PC-9 (cell line): ENCODE results near the gene CCDC24. TPM values are rescaled to one million over a fixed set of nuclear protein-coding genes. Genes with fewer than 3 reads are reported as not detected.

ENCODE experiments used
- BruUV-seq: library from RNA; stranded (reverse); fragments of 400-500 nt; replicated peaks from 2 replicates; lab custom pipeline; 2021; lab: Mats Ljungman, UMichigan
- CTCF ChIA-PET: fragments of 300-600 bp; sonication (Branson Sonifier 250); formaldehyde crosslinking; loops from one replicate; lab custom pipeline; 2022; ENCODE audit warnings: antibody characterized with exemption; lab: Charles Lee
- POLR2A ChIA-PET: fragments of 300-600 bp; sonication (Branson Sonifier 250); formaldehyde crosslinking; loops from one replicate; lab custom pipeline; 2022; ENCODE audit warnings: antibody characterized with exemption; ENCODE audit not compliant: unreplicated experiment; lab: Charles Lee
- DNase-seq, 2 experiments: peaks; one replicate each; pipeline versions ENCODE4 v3.0.0 to v3.0.0-alpha.2; 2015 to 2022; ENCODE audit warnings: mixed read lengths in 1 of 2
- H2AFZ ChIP-seq: fragments of 200-600 bp; sonication (generic); 2 replicates; pipeline ENCODE4 v1.8.1; 2017; ENCODE audit warnings: antibody characterized with exemption
- H3F3A ChIP-seq: fragments of 200-600 bp; sonication (generic); 2 replicates; pipeline ENCODE4 v1.8.1; 2017; ENCODE audit warnings: antibody characterized with exemption, mild to moderate bottlenecking, low read depth; ENCODE audit not compliant: insufficient read depth
- H3K27ac ChIP-seq: fragments of 200-600 bp; sonication (generic); 2 replicates; pipeline ENCODE4 v1.6.1; 2016; ENCODE audit warnings: mixed run types
- H3K27me3 ChIP-seq: fragments of 200-600 bp; sonication (generic); 2 replicates; pipeline ENCODE4 v1.6.1; 2016; ENCODE audit warnings: low read depth, mixed run types; ENCODE audit not compliant: insufficient read depth
- H3K36me3 ChIP-seq: fragments of 200-600 bp; sonication (generic); 2 replicates; pipeline ENCODE4 v1.6.1; 2016; ENCODE audit warnings: low read depth, mixed run types
- H3K4me1 ChIP-seq: fragments of 200-600 bp; sonication (generic); replicated peaks from 2 replicates; pipeline ENCODE4 v1.6.1; 2016; ENCODE audit warnings: mixed run types; ENCODE audit not compliant: insufficient read depth
- H3K4me2 ChIP-seq: fragments of 200-600 bp; sonication (generic); 2 replicates; pipeline ENCODE4 v1.6.1; 2017; ENCODE audit warnings: mixed run types
- H3K4me3 ChIP-seq: fragments of 200-600 bp; sonication (generic); 2 replicates; pipeline ENCODE4 v1.6.1; 2016; ENCODE audit warnings: mixed run types
- H3K79me2 ChIP-seq: fragments of 200-600 bp; sonication (generic); 2 replicates; pipeline ENCODE4 v1.6.1; 2017; ENCODE audit warnings: low read depth, mixed run types
- H3K9me2 ChIP-seq: fragments of 200-600 bp; sonication (generic); 2 replicates; pipeline ENCODE4 v1.8.1; 2017; ENCODE audit warnings: mild to moderate bottlenecking; ENCODE audit not compliant: insufficient read depth
- H3K9me3 ChIP-seq: fragments of 200-600 bp; sonication (generic); 2 replicates; pipeline ENCODE4 v1.8.1; 2016; ENCODE audit warnings: low read depth; ENCODE audit not compliant: insufficient read depth
- H4K20me1 ChIP-seq: fragments of 200-600 bp; sonication (generic); 2 replicates; pipeline ENCODE4 v1.8.1; 2017; ENCODE audit not compliant: insufficient read depth
- EZH2 ChIP-seq: fragments of 200-600 bp; sonication (generic); IDR thresholded peaks from 2 replicates; pipeline ENCODE4 v1.8.0; 2017; ENCODE audit warnings: antibody characterized with exemption, low read depth
- intact Hi-C: fragments of 100-400 bp; cut with micrococcal nuclease; formaldehyde crosslinking; loops from one replicate; pipeline ENCODE4 v1.10.0; 2022; ENCODE audit not compliant: unreplicated experiment
- total RNA-seq: library from RNA; stranded (reverse); gene quantifications from 2 replicates; pipeline ENCODE4 v1.2.3, GENCODE V29; 2021
- TF ChIP-seq, protein P1 (sequence below): fragments of 200-600 bp; sonication (generic); conservative IDR thresholded peaks from 2 replicates; pipeline ENCODE4 v1.6.1; 2017; ENCODE audit warnings: mixed run types, antibody characterized with exemption, mild to moderate bottlenecking, moderate library complexity

CCDC24 gene
- total RNA-seq, 1 experiment from 2014 or later, result 47.9 TPM

DNA sequence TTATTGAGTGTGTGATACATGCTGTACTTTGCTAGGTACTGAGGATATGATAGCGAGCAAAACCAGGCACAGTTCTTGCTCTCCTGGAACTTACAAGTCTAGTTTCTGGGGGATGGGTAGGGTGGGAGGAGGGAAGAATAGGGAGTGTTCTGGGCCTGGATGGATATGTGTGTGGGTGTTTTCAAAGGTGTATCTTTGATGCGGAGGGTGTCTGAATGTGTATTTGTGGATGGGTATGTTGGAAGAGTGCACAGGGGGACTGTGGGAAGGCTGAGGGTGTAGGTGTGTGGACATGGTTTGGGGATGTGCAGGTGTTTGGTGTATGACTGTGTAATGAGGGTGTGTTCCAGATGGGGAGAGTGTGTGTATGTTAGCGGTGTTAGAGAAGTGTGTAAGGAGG lies 26.1 kb upstream of the CCDC24 start:
- H3K79me2 ChIP-seq, result peaks cover 3% of the 10 kb centered on the region
- no peak overlapping the region for H3K4me2 ChIP-seq
- BruUV-seq, result no TSS peak
- POLR2A ChIA-PET, result no interaction called here
- peaks cover 8% of the 10 kb centered on the region; the same call in 1 of the 2 replicates for H3F3A ChIP-seq
- DNase-seq, result no peak
- no peaks in the 10 kb centered on the region for H3K9me2 ChIP-seq
- H3K36me3 ChIP-seq, result no peaks in the 10 kb centered on the region
- CTCF ChIA-PET, result no interaction called here
- no peaks in the 10 kb centered on the region for H4K20me1 ChIP-seq
- intact Hi-C loops, result no loop called here
- H3K4me1 ChIP-seq, result no peaks in the 10 kb centered on the region
- no peak overlapping the region for H3K27ac ChIP-seq
- no peak overlapping the region for H3K4me3 ChIP-seq
- no peak for TF ChIP-seq EZH2
- no peaks in the 10 kb centered on the region for H3K27me3 ChIP-seq
- H3K9me3 ChIP-seq, result no peaks in the 10 kb centered on the region
- no peak overlapping the region for H2AFZ ChIP-seq

DNA sequence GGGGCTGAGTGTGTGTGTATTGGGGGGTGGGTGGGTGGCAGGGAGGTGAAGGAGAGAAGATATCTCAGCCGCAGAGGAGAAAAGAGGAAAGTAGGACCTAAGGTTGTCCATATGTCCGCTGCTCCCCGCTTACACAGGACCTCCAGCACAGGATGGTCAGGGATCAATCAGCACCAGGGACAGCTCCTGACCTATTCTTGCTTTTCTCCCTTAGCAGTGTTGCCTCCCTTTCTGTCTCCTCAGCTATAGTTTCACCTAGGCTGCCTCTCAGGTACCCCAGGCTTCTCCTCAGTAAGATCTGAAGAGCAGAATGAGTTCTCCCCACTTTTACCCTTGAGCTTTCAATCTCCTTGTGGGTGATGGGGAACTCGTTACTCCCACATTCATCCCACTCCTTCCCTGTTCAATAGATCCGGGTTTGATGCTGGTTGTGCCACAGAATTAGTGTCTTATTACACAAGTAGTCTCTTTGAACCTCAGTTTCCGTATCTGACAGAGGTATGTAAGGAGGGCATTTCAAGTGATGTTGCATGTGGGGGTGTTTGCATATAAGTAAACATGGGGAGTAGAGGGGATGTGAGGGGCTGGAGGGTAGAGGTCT lies 23.0 kb upstream of the CCDC24 start:
- H3K9me3 ChIP-seq, result no peaks in the 10 kb centered on the region
- H3K4me2 ChIP-seq, result no peak overlapping the region
- peaks cover 19% of the 10 kb centered on the region for H3K79me2 ChIP-seq
- intact Hi-C loops, result no loop called here
- H3F3A ChIP-seq, result peaks cover 20% of the 10 kb centered on the region
- H4K20me1 ChIP-seq, result no peaks in the 10 kb centered on the region
- POLR2A ChIA-PET, result no interaction called here
- TF ChIP-seq, protein P1, sequence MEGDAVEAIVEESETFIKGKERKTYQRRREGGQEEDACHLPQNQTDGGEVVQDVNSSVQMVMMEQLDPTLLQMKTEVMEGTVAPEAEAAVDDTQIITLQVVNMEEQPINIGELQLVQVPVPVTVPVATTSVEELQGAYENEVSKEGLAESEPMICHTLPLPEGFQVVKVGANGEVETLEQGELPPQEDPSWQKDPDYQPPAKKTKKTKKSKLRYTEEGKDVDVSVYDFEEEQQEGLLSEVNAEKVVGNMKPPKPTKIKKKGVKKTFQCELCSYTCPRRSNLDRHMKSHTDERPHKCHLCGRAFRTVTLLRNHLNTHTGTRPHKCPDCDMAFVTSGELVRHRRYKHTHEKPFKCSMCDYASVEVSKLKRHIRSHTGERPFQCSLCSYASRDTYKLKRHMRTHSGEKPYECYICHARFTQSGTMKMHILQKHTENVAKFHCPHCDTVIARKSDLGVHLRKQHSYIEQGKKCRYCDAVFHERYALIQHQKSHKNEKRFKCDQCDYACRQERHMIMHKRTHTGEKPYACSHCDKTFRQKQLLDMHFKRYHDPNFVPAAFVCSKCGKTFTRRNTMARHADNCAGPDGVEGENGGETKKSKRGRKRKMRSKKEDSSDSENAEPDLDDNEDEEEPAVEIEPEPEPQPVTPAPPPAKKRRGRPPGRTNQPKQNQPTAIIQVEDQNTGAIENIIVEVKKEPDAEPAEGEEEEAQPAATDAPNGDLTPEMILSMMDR, result no peak
- no peak for TF ChIP-seq EZH2
- H3K27me3 ChIP-seq, result no peaks in the 10 kb centered on the region
- no peak overlapping the region for H3K27ac ChIP-seq
- H3K36me3 ChIP-seq, result 0 out of 2 replicates have a peak, but pooled peaks cover 6% of the 10 kb centered on the region
- H3K4me1 ChIP-seq, result peaks cover 8% of the 10 kb centered on the region
- no peak overlapping the region for H3K4me3 ChIP-seq
- DNase-seq, result peak in 1 of 2 experiments; percentile 29
- CTCF ChIA-PET, result interaction anchor here (0.6 kb wide), 1 partner anchor 312 kb away, joined by 3 read pairs; no protein-coding TSS in a partner anchor
- H2AFZ ChIP-seq, result no peak overlapping the region
- H3K9me2 ChIP-seq, result no peaks in the 10 kb centered on the region
- BruUV-seq, result no TSS peak

DNA sequence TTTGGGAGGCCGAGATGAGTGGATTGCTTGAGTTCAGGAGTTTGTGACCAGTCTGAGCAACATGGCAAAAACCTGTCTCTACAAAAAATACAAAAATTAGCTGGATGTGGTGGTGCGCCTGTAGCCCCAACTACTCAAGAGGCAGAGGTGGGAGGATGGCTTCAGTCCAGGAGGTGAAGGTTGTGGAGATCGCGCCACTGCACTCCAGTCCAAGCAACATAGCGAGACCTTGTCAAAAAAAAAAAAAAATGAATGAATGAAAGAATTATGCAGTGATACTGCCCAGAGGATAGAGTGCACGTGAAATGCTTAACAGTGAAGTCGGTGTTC lies 22.0 kb upstream of the CCDC24 start:
- no peak for TF ChIP-seq EZH2
- peak overlapping the region; percentile 65; the same call in 1 of the 2 replicates for H2AFZ ChIP-seq
- DNase-seq, result no peak
- H3K36me3 ChIP-seq, result 0 out of 2 replicates have a peak, but pooled peaks cover 6% of the 10 kb centered on the region
- peaks cover 15% of the 10 kb centered on the region for H3K4me1 ChIP-seq
- peak overlapping the region; percentile 96 for H3K4me2 ChIP-seq
- intact Hi-C loops, result loop anchor here (1.0 kb wide), 1 partner anchor 23 kb away; the partner anchor contains the start of gene IPO13
- no TSS peak for BruUV-seq
- H3F3A ChIP-seq, result peaks cover 30% of the 10 kb centered on the region
- ChIA-PET CTCF (interaction anchor here (1.3 kb wide), 1 partner anchor 36 kb away, joined by 4 read pairs; no protein-coding TSS in a partner anchor), POLR2A (interaction anchor here (0.7 kb wide), 2 partner anchors 23 to 388 kb away, joined by 3 to 4 read pairs; partner anchors contain the start of gene IPO13)
- H3K27me3 ChIP-seq, result no peaks in the 10 kb centered on the region
- no peaks in the 10 kb centered on the region for H3K9me2 ChIP-seq
- peak overlapping the region; percentile 100; the same call in 1 of the 2 replicates for H3K4me3 ChIP-seq
- peaks cover 19% of the 10 kb centered on the region for H3K79me2 ChIP-seq
- H4K20me1 ChIP-seq, result no peaks in the 10 kb centered on the region
- H3K9me3 ChIP-seq, result no peaks in the 10 kb centered on the region
- no peak overlapping the region for H3K27ac ChIP-seq

DNA sequence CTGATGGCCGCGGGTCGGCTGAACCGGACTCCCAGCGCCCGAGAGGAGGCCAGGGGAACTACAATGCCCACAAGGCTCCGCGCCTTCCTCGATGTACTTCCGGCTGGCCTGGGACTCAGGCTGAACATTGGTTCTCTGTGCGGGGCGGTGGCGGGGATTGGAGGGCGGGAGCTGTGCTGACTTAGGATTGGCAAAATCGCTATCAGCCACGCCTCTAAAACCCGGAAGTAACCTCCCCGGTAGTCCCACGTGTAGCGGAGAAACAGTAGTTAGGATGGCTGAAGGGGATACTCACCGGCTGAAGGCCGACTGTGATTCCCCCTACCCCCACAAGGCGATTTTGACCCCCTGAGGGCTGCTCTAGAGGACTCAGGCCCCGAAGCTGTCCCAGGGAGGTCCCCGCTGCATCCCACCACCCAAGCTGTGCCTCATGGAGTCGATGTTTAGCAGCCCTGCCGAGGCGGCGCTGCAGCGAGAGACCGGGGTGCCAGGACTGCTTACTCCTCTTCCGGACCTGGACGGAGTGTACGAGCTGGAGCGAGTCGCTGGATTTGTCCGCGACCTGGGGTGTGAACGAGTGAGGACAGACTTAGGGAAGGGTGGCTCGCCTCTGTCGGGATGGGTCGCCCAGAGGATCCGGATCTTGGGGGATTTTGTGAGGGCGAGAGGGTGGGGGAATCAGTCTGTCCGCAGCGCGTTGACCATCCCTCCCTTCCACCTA lies 21.5 kb upstream of the CCDC24 start, which contains the start of gene DPH2:
DPH2 (plus strand) TSS at position 265 of the 721 bp plus-strand sequence; CDS start at position 431, 166 bp downstream.
- peaks cover 31% of the 10 kb centered on the region for H3F3A ChIP-seq
- H3K9me2 ChIP-seq, result no peaks in the 10 kb centered on the region
- H3K9me3 ChIP-seq, result no peaks in the 10 kb centered on the region
- no peaks in the 10 kb centered on the region for H3K27me3 ChIP-seq
- H3K4me1 ChIP-seq, result peaks cover 15% of the 10 kb centered on the region
- peak within 1 kb of the TSS; percentile 96 for H3K4me2 ChIP-seq
- intact Hi-C loops, result loop anchor here (1.0 to 10.0 kb wide), 2 partner anchors 24 to 265 kb away; partner anchors contain the start of genes IPO13 and ST3GAL3
- H3K4me3 ChIP-seq, result peak within 1 kb of the TSS; percentile 100
- BruUV-seq, result TSS peak; percentile 39
- H3K36me3 ChIP-seq, result 0 out of 2 replicates have a peak, but pooled peaks cover 6% of the 10 kb centered on the region
- peaks cover 19% of the 10 kb centered on the region for H3K79me2 ChIP-seq
- TF ChIP-seq, protein P1, result no peak
- TF ChIP-seq EZH2, result no peak
- H4K20me1 ChIP-seq, result no peaks in the 10 kb centered on the region
- peak; percentile 93 for DNase-seq
- POLR2A ChIA-PET, result interaction anchor here (0.7 kb wide), 2 partner anchors 23 to 388 kb away, joined by 3 to 4 read pairs; partner anchors contain the start of gene IPO13
- H3K27ac ChIP-seq, result no peak within 1 kb of the TSS
- peak within 1 kb of the TSS; percentile 86 for H2AFZ ChIP-seq
- CTCF ChIA-PET, result interaction anchor here (0.6 to 1.3 kb wide), 2 partner anchors 37 to 78 kb away, joined by 4 to 8 read pairs; no protein-coding TSS in a partner anchor
